Measurements from ENCODE around the gene CSNK2A1. TPM values are rescaled to one million over a fixed set of nuclear protein-coding genes. Genes with fewer than 3 reads are reported as not detected.
A peak's percentile ranks its signal among the peaks of the same experiment; 100 is the strongest.

The CSNK2A1 gene
- total RNA-seq, 2 donors from 2014 or later = 40.5 to 52.7 TPM

GRCh38 chr20:561437-562231 lies 18.0 kb upstream of the CSNK2A1 start:
- H3K4me3 ChIP-seq = no peak overlapping the region
- peak; percentile 74 to 94 (median 88) for TF ChIP-seq CTCF (IDR thresholded peaks at IDR 0.05)
- no peak for TF ChIP-seq POLR2A (IDR thresholded peaks at IDR 0.05)
- 25 to 32% methylated on average over 11 to 12 of the region's 12 CpGs for WGBS, 2 donors
- ATAC-seq (peak; percentile 78), DNase-seq (peak; percentile 59 to 71 (median 66))
- no peak overlapping the region for H3K27ac ChIP-seq
- intact Hi-C loops (cut with DNase I) = no loop called here
- no peaks in the 10 kb centered on the region for H3K27me3 ChIP-seq
- H3K9me3 ChIP-seq = no peaks in the 10 kb centered on the region
- no peaks in the 10 kb centered on the region for H3K4me1 ChIP-seq
- H3K36me3 ChIP-seq (replicated peaks in 1 of 2; ENCODE audit: insufficient read depth in 1 of 2, low read depth in 2 of 2) = no peaks in the 10 kb centered on the region

- Histone ChIP-seq H3K27me3 (no peaks in the 10 kb centered on the region), H3K27ac (no peak overlapping the region), H3K4me1 (no peaks in the 10 kb centered on the region), H3K9me3 (no peaks in the 10 kb centered on the region), H3K4me3 (no peak overlapping the region), H3K36me3 (replicated peaks in 1 of 2; ENCODE audit: insufficient read depth in 1 of 2, low read depth in 2 of 2) (no peaks in the 10 kb centered on the region)
- ATAC-seq (no peak), DNase-seq (no peak)
- WGBS, 2 donors = 22 to 28% methylated on average over 2 of the region's 2 CpGs
- TF ChIP-seq POLR2A (IDR thresholded peaks at IDR 0.05) = no peak
- TF ChIP-seq CTCF (IDR thresholded peaks at IDR 0.05) = no peak
- intact Hi-C loops (cut with DNase I) = no loop called here
Observed at GRCh38 chr20:560680-561079, 17.1 kb upstream of the CSNK2A1 start.

GRCh38 chr20:558117-558516 lies 14.5 kb upstream of the CSNK2A1 start:
- WGBS, 2 donors = 68 to 78% methylated on average over 3 of the region's 3 CpGs
- Histone ChIP-seq H3K4me1 (no peaks in the 10 kb centered on the region), H3K9me3 (no peaks in the 10 kb centered on the region), H3K36me3 (replicated peaks in 1 of 2; ENCODE audit: insufficient read depth in 1 of 2, low read depth in 2 of 2) (no peaks in the 10 kb centered on the region), H3K4me3 (no peak overlapping the region), H3K27me3 (no peaks in the 10 kb centered on the region), H3K27ac (no peak overlapping the region)
- no peak for DNase-seq
- ATAC-seq = no peak
- intact Hi-C loops (cut with DNase I) = no loop called here
- TF ChIP-seq POLR2A (IDR thresholded peaks at IDR 0.05) (no peak), CTCF (IDR thresholded peaks at IDR 0.05) (no peak)

- 88 to 98% methylated on average over 2 of the region's 2 CpGs for WGBS, 2 donors
- ATAC-seq (no peak), DNase-seq (no peak)
- no peaks in the 10 kb centered on the region for H3K36me3 ChIP-seq (replicated peaks in 1 of 2; ENCODE audit: insufficient read depth in 1 of 2, low read depth in 2 of 2)
- no peak for TF ChIP-seq POLR2A (IDR thresholded peaks at IDR 0.05)
- no peak for TF ChIP-seq CTCF (IDR thresholded peaks at IDR 0.05)
- H3K27ac ChIP-seq = no peak overlapping the region
- H3K9me3 ChIP-seq = no peaks in the 10 kb centered on the region
- no peaks in the 10 kb centered on the region for H3K4me1 ChIP-seq
- no peak overlapping the region for H3K4me3 ChIP-seq
- intact Hi-C loops (cut with DNase I) = no loop called here
- H3K27me3 ChIP-seq = no peaks in the 10 kb centered on the region
Observed at GRCh38 chr20:556984-557383, 13.4 kb upstream of the CSNK2A1 start.

GRCh38 chr20:555976-556385 lies 12.4 kb upstream of the CSNK2A1 start:
- Histone ChIP-seq H3K27ac (no peak overlapping the region), H3K27me3 (no peaks in the 10 kb centered on the region), H3K9me3 (no peaks in the 10 kb centered on the region), H3K4me1 (no peaks in the 10 kb centered on the region), H3K36me3 (replicated peaks in 1 of 2; ENCODE audit: insufficient read depth in 1 of 2, low read depth in 2 of 2) (no peaks in the 10 kb centered on the region), H3K4me3 (no peak overlapping the region)
- TF ChIP-seq POLR2A (IDR thresholded peaks at IDR 0.05) = no peak
- no peak for TF ChIP-seq CTCF (IDR thresholded peaks at IDR 0.05)
- DNase-seq (peak in 1 of 4 donors; percentile 22), ATAC-seq (no peak)
- intact Hi-C loops (cut with DNase I) = no loop called here
- WGBS, 2 donors = 23 to 24% methylated on average over 6 of the region's 6 CpGs

Measured in body of pancreas (tissue), 4 donors.